HepG2 (cell line): ENCODE results near the gene PFN1. TPM values are rescaled to one million over a fixed set of nuclear protein-coding genes. Genes with fewer than 3 reads are reported as not detected.

Experiments used
- E2F5 ChIP-seq: sonication (generic); formaldehyde crosslinking; conservative IDR thresholded peaks from 2 replicates; pipeline ENCODE4 v1.4.0; 2020; ENCODE audit warnings: missing genetic modification reagents
- GPBP1L1 ChIP-seq: sonication (generic); formaldehyde crosslinking; IDR thresholded peaks from 2 replicates; pipeline ENCODE4 v1.5.0; 2020; ENCODE audit warnings: mild to moderate bottlenecking, missing genetic modification reagents
- HHEX ChIP-seq: IDR thresholded peaks from 2 replicates; pipeline ENCODE4 v1.6.1; 2016; ENCODE audit warnings: control low read depth
- HNF4G ChIP-seq, 2 experiments: sonication (generic) in 1 of 2; formaldehyde crosslinking in 1 of 2; IDR thresholded peaks; 2 replicates each; pipeline versions ENCODE4 v1.4.0 to v1.6.1; 2011 to 2020; ENCODE audit warnings: borderline replicate concordance in 2 of 2, low read depth in 2 of 2, mild to moderate bottlenecking in 2 of 2, low read length in 1 of 2, missing genetic modification reagents in 1 of 2, moderate library complexity in 1 of 2
- MLX ChIP-seq: IDR thresholded peaks from 2 replicates; pipeline ENCODE4 v1.6.1; 2016
- NFKB2 ChIP-seq: sonication (generic); formaldehyde crosslinking; IDR thresholded peaks from 2 replicates; pipeline ENCODE4 v1.4.0; 2020; ENCODE audit warnings: missing genetic modification reagents, borderline replicate concordance
- NFKBIZ ChIP-seq: IDR thresholded peaks from 2 replicates; pipeline ENCODE4 v1.6.1; 2018; ENCODE audit warnings: missing genetic modification reagents, missing compliant biosample characterization
- SKIL ChIP-seq: sonication (generic); formaldehyde crosslinking; IDR thresholded peaks from 2 replicates; pipeline ENCODE4 v1.8.0; 2022; ENCODE audit warnings: missing genetic modification reagents, mild to moderate bottlenecking, moderate library complexity, borderline replicate concordance
- SRY ChIP-seq: sonication (generic); formaldehyde crosslinking; IDR thresholded peaks from 2 replicates; pipeline ENCODE4 v1.8.0; 2022; ENCODE audit warnings: mild to moderate bottlenecking, missing genetic modification reagents
- THAP11 ChIP-seq: IDR thresholded peaks from 2 replicates; pipeline ENCODE4 v1.6.1; 2016; ENCODE audit warnings: missing biosample characterization, missing genetic modification reagents
- ZNF160 ChIP-seq: sonication (generic); formaldehyde crosslinking; IDR thresholded peaks from 2 replicates; pipeline ENCODE4 v1.8.0; 2022; ENCODE audit warnings: mild to moderate bottlenecking, inconsistent platforms, missing genetic modification reagents
- ZNF276 ChIP-seq: sonication (generic); formaldehyde crosslinking; IDR thresholded peaks from 2 replicates; pipeline ENCODE4 v1.4.0; 2020; ENCODE audit warnings: mild to moderate bottlenecking, low read depth, missing genetic modification reagents
- ZNF687 ChIP-seq: sonication (generic); formaldehyde crosslinking; IDR thresholded peaks from 2 replicates; pipeline ENCODE4 v1.5.1; 2020; ENCODE audit warnings: mild to moderate bottlenecking, missing genetic modification reagents, moderate library complexity
- ZNF780A ChIP-seq: sonication (generic); formaldehyde crosslinking; IDR thresholded peaks from 2 replicates; pipeline ENCODE4 v1.8.0; 2022; ENCODE audit warnings: mild to moderate bottlenecking, missing genetic modification reagents, moderate library complexity
- ZNF841 ChIP-seq: sonication (generic); formaldehyde crosslinking; IDR thresholded peaks from 2 replicates; pipeline ENCODE4 v1.8.1; 2023; ENCODE audit warnings: missing genetic modification reagents, borderline replicate concordance
- polyA plus RNA-seq, 8 experiments: library from polyadenylated mRNA; depleted of rRNA in 3 of 8; stranded (reverse) in 7 of 8; unstranded in 1 of 8; fragments of >200 nt; fragmentation: Illumina TruSeq in 4 of 8; extraction: Trizol in 4 of 8; gene quantifications; 2 replicates each; pipeline versions ENCODE4 v1.2.1 to v1.2.3, GENCODE V29; 2011 to 2016; ENCODE audit warnings: low read depth in 4 of 8, missing spikeins in 1 of 8, mixed read lengths in 1 of 8; ENCODE audit not compliant: insufficient read depth in 1 of 8
- total RNA-seq, 5 experiments: library from RNA; depleted of rRNA; stranded (reverse); fragments of >200 nt; fragmentation: Illumina TruSeq; extraction: Trizol; gene quantifications; 2 replicates each; pipeline ENCODE4 v1.2.3, GENCODE V29; 2016; ENCODE audit warnings: low read depth in 1 of 5

PFN1 gene
- total and polyA plus RNA-seq, 2 of the 13 experiments (the other 11 are each of a cell fraction or from before 2014, with no cell fraction given), result 494 to 613 TPM

GRCh38 chr17:4949321-4950074 lies 1.2 kb upstream of the PFN1 start (continued):
- TF ChIP-seq ZNF687 (CRISPR knock-in tag) (peak; percentile 88), GPBP1L1 (CRISPR knock-in tag) (no peak), HNF4G (IDR thresholded peaks at IDR 0.05; ENCODE audit: borderline replicate concordance, low read depth, low read length) (peak; percentile 38; the same call in 1 of the 2 replicates), HNF4G (CRISPR knock-in tag; IDR thresholded peaks at IDR 0.05; ENCODE audit: borderline replicate concordance, low read depth) (no peak), HHEX (CRISPR knock-in tag) (no peak), ZNF160 (CRISPR knock-in tag) (peak; percentile 62; the same call in 1 of the 2 replicates), MLX (CRISPR knock-in tag) (peak; percentile 34), ZNF841 (CRISPR knock-in tag) (peak; percentile 30; the same call in 1 of the 2 replicates), ZNF276 (CRISPR knock-in tag) (peak; percentile 81; the same call in 1 of the 2 replicates), ZNF780A (CRISPR knock-in tag) (no peak), NFKB2 (CRISPR knock-in tag) (peak; percentile 69), SRY (CRISPR knock-in tag) (peak; percentile 51; the same call in 1 of the 2 replicates), SKIL (CRISPR knock-in tag) (peak; percentile 90), E2F5 (CRISPR knock-in tag) (peak; percentile 14; the same call in 1 of the 2 replicates), NFKBIZ (CRISPR knock-in tag) (peak; percentile 41; the same call in 1 of the 2 replicates), THAP11 (CRISPR knock-in tag) (0 out of 2 replicates have a peak, but pooled peaks have one; percentile 28)
